WERI-Rb-1 (cell line): ENCODE measurements around the gene TRANK1.
A peak's percentile ranks its signal among the peaks of the same experiment; 100 is the strongest.

ENCODE experiments used
- DNase-seq: peaks from one replicate; pipeline ENCODE4 v3.0.0-alpha.2; 2020
- H3K27ac ChIP-seq: fragments of 250-450 bp; sonication (Bioruptor Pico); 2 replicates; pipeline ENCODE4 v1.5.1; 2020; ENCODE audit warnings: mild to moderate bottlenecking, moderate library complexity
- H3K27me3 ChIP-seq: fragments of 250-450 bp; sonication (Bioruptor Pico); 2 replicates; pipeline ENCODE4 v1.5.1; 2021; ENCODE audit warnings: mild to moderate bottlenecking, low read depth, moderate library complexity; ENCODE audit not compliant: insufficient read depth, severe bottlenecking
- H3K36me3 ChIP-seq: fragments of 250-450 bp; sonication (Bioruptor Pico); 2 replicates; pipeline ENCODE4 v1.5.1; 2020; ENCODE audit warnings: mild to moderate bottlenecking, moderate library complexity
- H3K4me3 ChIP-seq: 2 replicates; pipeline ENCODE4 v1.5.1; 2011; ENCODE audit warnings: low read depth, mild to moderate bottlenecking, control low read depth, low read length
- H3K9me3 ChIP-seq: fragments of 250-450 bp; sonication (Bioruptor Pico); 2 replicates; pipeline ENCODE4 v1.5.1; 2021; ENCODE audit warnings: mild to moderate bottlenecking, moderate library complexity; ENCODE audit not compliant: severe bottlenecking
- TF ChIP-seq, protein P1 (sequence below): IDR thresholded peaks from 2 replicates; pipeline ENCODE4 v1.5.1; 2011; ENCODE audit warnings: low read depth, mild to moderate bottlenecking, control low read depth, inconsistent platforms, low read length

The TRANK1 gene

DNA sequence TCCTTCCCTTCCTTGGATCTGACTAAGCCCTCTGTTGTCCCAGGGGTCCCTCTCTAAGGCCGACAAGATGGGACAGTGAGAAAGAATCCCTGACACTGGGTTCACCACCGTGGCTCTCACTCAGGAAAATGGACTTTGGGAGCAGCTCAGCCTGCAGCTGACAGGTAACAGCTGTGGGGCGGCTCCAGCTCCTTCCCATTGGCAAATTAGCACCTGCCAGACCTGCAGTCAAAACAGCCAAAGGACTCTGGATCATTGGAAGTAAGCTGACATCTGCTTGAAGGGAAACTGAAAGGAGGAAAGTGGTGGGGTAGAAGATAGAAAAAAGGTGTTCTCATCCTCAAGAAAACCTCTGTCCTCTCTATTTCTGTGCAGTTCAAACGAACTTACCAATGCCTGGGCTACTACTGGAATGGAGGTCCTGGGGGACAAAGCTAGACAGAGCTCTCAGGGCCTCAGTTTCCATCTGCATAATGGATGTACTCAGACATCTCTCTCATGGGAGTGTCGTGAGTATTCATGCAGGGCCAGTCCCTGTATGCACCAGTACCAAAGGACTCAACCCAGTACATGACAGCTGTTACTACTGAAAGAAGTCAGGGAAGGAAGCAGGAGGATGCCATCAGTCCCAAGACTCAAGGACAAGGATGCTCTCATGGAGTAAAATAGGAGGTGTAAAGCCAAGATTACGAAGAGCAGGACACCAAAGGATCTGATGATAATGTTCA, 126.9 kb downstream of the TRANK1 start:
- Histone ChIP-seq H3K27ac (no peak overlapping the region), H3K36me3 (no peaks in the 10 kb centered on the region), H3K4me3 (no peak overlapping the region), H3K27me3 (no peaks in the 10 kb centered on the region), H3K9me3 (no peaks in the 10 kb centered on the region)
- DNase-seq = peak; percentile 18
- TF ChIP-seq, protein P1, sequence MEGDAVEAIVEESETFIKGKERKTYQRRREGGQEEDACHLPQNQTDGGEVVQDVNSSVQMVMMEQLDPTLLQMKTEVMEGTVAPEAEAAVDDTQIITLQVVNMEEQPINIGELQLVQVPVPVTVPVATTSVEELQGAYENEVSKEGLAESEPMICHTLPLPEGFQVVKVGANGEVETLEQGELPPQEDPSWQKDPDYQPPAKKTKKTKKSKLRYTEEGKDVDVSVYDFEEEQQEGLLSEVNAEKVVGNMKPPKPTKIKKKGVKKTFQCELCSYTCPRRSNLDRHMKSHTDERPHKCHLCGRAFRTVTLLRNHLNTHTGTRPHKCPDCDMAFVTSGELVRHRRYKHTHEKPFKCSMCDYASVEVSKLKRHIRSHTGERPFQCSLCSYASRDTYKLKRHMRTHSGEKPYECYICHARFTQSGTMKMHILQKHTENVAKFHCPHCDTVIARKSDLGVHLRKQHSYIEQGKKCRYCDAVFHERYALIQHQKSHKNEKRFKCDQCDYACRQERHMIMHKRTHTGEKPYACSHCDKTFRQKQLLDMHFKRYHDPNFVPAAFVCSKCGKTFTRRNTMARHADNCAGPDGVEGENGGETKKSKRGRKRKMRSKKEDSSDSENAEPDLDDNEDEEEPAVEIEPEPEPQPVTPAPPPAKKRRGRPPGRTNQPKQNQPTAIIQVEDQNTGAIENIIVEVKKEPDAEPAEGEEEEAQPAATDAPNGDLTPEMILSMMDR = no peak

DNA sequence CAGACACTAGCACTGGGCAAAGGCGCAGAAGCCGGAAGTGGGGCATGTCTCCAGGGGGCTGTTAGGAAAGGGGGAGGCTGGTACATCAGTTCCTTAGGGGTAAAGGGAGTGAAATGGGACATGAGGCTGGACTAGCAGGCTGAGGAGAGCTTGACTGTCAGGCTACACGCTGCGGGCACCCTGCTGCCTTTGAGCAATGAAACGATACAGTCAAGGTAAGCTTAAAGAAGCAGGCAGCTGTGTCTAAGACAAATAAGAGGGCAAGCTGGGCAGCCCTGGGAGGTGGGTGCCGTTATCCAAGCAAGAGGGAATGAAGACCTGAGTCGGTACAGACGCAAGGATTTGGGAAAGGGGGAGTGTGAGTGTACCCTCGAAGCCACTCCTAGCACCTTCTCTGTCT, 129.5 kb downstream of the TRANK1 start:
- Histone ChIP-seq H3K27ac (no peak overlapping the region), H3K9me3 (no peaks in the 10 kb centered on the region), H3K27me3 (no peaks in the 10 kb centered on the region), H3K4me3 (no peak overlapping the region), H3K36me3 (no peaks in the 10 kb centered on the region)
- TF ChIP-seq, protein P1 = no peak
- no peak for DNase-seq

DNA sequence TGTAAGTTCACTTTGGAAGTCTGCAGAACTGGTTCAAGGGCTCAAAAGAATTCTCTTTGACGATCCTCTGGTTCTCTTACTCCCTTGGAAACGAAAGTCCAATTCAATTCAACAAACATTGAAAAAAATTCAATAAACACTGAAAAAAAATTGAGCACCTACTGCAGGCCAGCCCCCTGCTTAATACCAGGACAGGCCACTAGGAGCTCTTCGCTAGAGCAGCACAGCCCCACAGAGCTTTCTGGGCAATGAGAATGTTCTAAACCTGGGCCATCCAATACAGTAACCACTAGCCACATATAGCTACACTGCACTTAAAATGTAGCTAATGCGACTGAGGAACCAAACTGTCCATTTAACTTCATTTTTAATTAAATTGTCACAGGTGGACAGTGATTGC, 130.1 kb downstream of the TRANK1 start:
- TF ChIP-seq, protein P1 = peak; percentile 16; the same call in 1 of the 2 replicates
- H3K27me3 ChIP-seq = no peaks in the 10 kb centered on the region
- H3K36me3 ChIP-seq = no peaks in the 10 kb centered on the region
- DNase-seq = no peak
- no peak overlapping the region for H3K4me3 ChIP-seq
- no peaks in the 10 kb centered on the region for H3K9me3 ChIP-seq
- H3K27ac ChIP-seq = no peak overlapping the region

DNA sequence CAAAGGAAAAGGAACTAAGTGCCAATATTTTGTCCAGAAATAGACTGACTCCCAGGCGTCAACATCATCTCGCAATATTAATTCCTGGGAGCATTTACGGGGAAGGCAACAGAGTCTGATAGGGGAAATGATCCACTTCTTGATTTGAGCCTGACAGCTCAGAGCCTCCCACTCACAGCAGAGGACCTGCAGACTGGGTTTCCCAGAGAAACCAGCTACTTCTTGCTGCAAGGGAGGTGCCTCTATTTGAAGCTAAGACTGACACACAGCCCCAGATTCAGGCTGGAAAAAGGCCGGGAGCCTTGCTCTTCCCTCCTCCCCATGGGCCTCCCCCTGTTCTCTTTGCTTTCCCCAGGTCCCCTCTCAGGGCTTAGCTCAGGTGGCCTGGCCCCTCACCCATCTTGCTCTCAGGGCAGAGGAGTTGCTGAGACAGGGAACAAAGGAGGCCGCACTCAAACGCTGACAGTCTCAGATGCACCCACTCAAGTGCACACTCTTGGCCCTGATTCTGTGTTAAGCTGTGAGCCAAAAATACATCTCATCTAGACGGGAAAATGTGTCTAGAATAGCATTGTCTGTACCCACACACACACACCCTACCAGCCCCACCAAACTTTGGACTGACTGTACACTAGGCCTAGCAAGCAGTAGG, 130.7 kb downstream of the TRANK1 start:
- Histone ChIP-seq H3K9me3 (no peaks in the 10 kb centered on the region), H3K4me3 (no peak overlapping the region), H3K27ac (no peak overlapping the region), H3K27me3 (no peaks in the 10 kb centered on the region), H3K36me3 (no peaks in the 10 kb centered on the region)
- DNase-seq = no peak
- TF ChIP-seq, protein P1 = no peak

DNA sequence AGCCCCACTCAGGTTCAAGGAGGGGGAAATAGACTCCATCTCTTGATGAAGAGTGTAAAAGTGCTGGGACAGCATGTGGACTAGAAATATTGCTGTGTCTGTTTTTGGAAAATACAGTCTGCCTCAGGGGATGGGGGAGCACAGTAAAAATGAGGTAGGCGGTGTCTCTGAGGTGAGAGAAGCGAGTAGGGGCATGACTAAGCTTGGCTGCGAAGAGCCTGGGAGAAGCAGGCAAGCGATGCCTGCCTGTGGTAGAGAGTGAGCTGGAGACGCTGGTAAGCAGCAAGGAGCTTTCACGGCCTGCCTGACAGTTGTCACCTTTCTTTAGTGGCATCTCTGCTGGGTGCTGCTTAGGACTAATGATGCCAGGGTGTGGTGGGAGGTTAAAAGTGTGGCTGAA, 131.5 kb downstream of the TRANK1 start:
- Histone ChIP-seq H3K36me3 (no peaks in the 10 kb centered on the region), H3K27me3 (no peaks in the 10 kb centered on the region), H3K27ac (no peak overlapping the region), H3K4me3 (no peak overlapping the region), H3K9me3 (no peaks in the 10 kb centered on the region)
- DNase-seq = no peak
- TF ChIP-seq, protein P1 = no peak

DNA sequence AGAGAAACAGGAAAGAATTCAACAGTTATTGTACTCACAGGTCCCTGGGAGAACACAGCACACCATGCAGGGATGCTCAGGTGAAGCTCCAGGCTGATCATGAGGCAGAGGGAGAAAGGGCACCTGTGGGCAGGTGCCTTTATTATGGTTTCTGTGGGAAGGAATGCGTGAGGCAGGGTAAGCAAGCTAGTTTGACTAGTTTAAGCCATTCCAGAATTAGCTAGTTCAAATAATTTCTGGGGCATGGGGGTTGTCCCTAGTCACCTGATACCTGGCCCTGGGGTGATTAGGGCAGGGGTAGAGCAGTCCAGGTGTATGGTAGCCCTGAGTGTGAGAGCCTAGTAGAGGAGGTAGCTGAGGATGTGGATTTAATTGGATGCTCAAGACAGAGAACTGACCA, 132.6 kb downstream of the TRANK1 start:
- no peak for DNase-seq
- H3K27me3 ChIP-seq = no peaks in the 10 kb centered on the region
- no peaks in the 10 kb centered on the region for H3K36me3 ChIP-seq
- no peak overlapping the region for H3K4me3 ChIP-seq
- no peak overlapping the region for H3K27ac ChIP-seq
- TF ChIP-seq, protein P1 = no peak
- H3K9me3 ChIP-seq = no peaks in the 10 kb centered on the region
